NOMO-1 (cell line): ENCODE data around the gene INMT.

Source experiments
- DNase-seq, 2 experiments: peaks; one replicate each; lab custom pipeline; 2025; ENCODE audit not compliant: unreplicated experiment in 2 of 2; lab: John Stamatoyannopoulos, UW

Gene INMT

GRCh38 chr7:30805931-30806330, 54.0 kb downstream of the INMT start:
- DNase-seq: no peak
